GM18870 (cell line): Measurements from ENCODE around the gene SPPL2B.
"Not testable (repeated sequence)": the region's sequence is repeated elsewhere in the genome, so short reads cannot be mapped to it uniquely, and the experiment has no call there.

Experiments used
- ATAC-seq: cut with Tn5 transposase; IDR thresholded peaks from one replicate; pipeline ENCODE4 v1.9.1; 2021; ENCODE audit warnings: moderate library complexity; ENCODE audit not compliant: unreplicated experiment

Gene SPPL2B

DNA sequence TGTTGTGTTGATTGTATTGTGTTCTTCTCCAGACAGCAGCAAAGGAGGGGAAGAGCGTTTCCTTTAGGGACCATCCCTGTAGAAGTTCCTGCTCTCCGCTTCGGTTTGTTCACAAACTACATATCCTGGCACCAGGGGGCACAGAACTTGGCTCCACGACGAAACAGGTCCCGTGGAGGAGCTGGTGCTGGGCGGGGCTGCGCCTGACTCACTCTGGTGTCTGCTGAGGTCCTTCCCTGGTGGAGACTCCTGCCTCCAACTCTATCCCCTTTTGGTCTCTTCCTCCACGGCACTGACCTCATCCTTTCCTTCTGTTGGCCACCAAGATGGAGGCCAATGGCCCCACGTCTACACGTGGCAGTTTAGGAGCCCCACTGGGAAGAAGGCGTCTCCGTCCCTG lies 46.3 kb downstream of the SPPL2B start:
- no peak for ATAC-seq

DNA sequence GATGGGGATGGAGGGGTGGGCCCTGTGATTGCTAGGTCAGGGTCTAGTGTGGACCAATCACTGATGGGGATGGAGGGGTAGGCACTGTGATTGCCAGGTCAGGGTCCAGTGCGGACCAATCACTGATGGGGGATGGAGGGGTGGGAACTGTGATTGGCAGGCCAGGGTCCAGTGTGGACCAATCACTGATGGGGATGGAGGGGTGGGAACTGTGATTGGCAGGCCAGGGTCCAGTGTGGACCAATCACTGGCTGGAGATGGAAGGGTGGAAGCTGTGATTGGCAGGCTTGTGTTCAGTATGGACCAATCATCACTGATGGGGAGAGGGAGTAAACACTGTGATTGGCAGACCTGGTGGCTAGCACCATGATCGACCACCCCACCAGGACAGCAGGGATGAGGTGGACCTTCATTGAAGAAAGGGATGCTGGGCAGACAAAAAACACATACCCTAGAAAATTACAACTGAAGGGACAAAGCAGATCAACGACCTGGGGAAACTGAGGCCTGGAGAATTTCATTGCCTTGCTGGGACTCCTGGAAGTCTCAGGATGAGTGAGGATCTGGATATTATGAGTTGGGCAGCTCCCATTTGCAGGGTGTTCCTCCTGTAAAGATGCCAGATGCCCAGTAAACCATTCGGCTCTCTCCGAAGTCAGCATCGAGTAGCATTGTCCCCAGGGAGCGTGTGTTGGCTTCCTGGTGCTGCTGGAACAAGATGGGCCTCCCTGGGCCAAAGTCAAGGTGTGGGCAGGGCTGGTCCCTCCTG lies 47.1 kb downstream of the SPPL2B start:
- ATAC-seq = no peak

DNA sequence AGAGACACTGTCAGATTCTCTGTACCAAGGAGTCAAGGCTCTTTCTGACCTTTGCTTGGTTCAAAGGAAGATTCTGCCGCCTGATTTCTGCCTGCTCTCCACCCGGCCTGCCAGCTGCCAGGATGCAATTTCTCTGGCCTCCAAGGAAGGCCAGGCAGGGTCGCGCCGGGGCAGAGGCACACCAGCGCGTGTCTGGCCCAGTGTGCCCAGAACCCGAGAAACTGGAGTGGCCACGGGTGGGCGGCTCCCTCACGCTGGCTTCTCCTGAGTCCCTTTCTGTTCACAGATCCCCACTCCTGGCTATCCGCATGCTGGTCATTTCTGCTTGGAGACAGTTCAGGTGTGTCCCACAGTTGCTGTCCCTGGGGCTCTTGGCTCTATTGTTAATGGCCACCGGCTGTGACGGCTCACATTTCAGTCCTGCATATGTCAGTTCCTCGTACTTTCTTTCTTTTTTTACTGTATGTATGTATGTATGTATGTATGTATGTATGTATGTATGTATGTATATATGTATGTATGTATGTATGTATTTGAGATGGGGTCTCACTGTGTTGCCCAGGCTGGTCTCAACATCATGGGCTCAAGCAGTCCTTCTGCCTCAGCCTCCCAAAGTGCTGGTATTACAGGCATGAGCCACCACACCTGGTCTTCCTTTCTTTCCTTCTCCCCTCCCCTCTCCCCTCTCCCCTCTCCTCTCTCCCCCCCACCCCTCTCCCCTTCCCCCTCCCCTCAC lies 48.5 kb downstream of the SPPL2B start:
- no peak for ATAC-seq

DNA sequence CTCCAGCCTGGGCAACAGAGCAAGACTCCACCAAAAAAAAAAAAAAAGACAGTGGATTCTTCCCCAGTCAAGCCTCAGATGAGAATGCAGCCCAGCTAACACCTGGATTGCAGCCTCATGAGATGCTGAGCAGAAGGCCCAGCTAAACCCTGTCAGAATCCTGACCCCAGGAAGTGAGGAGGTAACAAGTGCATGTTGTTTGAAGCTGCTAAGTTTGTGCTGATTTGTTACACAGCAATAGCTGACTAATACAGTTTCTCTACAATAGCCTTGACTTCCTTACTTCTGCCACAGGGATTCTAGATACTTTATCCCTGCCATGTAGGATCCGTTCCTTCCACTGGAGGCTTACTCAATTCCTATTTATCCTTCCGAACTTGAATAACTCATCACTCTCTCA lies 52.1 kb downstream of the SPPL2B start:
- no peak for ATAC-seq

DNA sequence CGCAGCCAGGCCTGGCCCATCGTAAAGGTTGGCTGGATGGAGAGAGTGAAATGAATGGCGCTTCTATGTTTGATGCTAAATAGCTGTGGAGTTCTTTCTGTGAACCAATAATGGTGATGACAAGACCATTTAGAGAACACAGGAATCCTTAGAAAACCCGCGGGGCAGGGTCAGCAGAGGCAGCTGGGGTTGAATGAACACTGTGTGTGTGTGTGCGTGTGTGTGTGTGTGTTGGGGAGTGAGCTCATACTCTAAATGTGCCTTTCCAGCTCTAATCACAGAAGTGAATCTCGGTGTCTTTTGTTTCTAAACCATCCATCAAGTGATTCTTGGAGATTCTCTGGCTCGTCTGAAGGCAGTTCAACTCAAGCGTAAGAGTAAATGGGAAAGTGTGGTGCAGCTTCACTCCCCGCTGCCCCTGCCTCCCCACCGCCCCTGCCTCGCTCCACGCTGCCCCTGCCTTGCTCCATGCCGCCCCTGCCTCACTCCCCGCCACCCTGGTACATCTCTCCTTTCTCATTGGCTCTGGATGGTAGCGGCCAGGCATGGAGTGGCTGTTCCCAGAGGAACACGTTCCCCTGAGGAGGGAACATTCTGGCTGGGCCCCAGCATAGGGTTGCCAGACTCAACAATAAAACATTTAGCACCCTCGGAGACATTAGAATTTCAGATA lies 52.8 kb downstream of the SPPL2B start:
- ATAC-seq = no peak

DNA sequence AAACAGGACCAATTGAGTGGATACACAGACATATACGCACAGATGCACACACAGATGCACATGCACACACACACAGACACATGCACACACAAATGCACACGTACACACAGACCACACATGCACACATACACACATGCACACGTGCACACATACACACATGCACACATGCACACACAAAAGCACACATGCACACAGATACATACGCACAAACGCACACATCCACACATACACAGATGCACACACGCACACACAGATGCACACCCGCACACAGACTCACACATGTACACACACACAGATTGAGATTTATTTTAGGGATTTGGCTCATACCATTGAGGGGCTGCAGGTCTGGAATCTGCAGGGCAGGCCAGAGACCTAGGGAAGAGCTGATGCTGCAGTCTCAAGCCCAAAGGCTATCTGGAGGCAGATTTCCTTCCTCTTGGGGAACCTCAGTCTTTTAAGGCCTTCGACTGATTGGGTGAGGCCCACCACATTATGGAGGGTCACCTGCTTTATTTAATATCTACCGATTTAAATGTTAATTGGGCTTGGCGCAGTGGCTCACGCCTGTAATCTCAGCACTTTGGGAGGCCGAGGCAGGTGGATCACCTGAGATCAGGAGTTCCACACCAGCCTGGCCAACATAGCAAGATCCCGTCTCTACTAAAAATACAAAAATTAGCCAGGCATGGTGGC lies 54.2 kb downstream of the SPPL2B start:
- no peak for ATAC-seq

DNA sequence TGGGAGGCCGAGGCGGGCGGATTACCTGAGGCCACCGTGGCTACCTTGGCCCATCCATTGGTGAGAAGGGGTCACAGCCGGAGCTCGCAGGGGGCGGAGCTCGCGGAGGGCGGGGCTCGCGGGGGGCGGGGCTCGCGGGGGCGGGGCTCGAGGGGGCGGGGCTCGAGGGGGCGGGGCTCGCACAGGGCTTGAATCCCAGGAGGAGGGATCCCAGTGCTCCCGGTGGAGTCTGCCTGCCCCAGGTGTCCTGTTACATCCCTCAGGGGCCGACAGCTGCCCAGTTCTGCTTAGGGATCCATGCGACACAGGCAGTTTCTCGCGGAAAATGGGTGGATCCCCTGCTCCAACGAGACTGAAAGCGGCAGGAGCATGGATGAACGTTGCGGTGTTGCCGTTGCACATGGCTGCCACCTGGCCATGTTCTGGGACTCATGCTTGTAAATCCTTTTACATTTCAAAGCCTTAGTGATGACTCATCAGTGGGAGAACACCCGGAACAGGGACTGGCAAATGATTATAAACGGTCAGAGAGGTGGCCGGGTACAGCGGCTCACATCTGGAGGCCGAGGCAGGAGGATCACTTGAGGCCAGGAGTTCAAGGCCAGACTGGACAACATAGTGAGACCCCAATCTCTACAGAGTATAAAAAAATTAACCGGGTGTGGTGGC lies 56.7 kb downstream of the SPPL2B start:
- ATAC-seq = no peak

DNA sequence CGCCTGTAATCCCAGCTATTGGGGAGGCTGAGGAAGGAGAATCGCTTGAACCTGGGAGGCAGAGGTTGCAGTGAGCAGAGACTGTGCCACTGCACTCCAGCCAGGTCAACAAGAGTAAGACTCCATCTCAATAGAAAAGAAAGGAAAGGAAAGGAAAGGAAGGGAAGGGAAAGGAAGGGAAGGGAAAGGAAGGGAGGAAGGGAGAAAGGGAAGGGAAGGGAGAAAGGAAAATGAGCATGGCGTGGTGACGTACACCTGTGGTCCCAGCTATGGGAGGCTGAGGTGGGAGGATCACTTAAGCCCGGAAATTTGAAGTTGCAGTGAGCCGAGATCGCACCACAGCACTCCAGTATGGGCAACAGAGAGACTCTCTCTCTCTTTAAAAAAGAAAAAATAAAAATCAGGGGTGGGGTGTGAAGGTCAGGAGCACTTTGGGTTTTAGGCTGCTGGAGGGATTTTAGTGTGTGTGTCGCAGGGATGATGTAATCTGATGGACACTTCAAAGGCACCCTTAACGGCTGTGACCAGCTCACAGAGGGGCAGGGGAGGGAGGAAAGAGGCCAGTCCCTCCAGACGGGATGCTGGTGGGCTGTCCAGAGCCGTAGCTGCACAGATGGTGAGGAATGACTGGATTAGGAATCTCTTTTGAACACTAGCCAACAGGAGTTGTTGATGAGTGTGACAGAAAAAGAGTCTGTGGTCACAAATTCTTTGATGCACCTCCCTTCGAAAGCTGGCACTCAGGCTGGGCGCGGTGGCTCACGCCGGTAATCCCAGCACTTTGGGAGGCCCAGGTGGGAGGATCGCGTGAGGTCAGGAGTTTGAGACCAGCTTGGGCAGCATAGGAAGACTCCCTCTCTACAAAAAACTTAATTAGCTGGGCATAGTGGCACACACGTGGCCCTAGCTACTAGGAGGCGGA lies 59.1 kb downstream of the SPPL2B start:
- ATAC-seq = no peak

DNA sequence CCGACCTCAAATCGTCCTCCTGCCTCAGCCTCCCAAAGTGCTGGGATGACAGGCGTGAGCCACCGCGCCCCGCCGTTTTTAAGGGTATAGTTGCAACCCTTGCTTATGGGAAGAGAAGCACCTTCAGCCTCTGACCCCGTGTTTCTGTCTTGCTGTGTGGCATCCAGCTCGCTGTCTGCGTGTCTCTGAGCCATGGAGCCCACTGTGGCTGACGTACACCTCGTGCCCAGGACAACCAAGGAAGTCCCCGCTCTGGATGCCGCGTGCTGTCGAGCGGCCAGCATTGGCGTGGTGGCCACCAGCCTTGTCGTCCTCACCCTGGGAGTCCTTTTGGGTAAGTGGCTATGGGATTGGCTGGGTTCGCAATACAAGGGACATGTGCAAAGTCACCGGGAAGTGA lies 61.1 kb downstream of the SPPL2B start:
- no peak for ATAC-seq

DNA sequence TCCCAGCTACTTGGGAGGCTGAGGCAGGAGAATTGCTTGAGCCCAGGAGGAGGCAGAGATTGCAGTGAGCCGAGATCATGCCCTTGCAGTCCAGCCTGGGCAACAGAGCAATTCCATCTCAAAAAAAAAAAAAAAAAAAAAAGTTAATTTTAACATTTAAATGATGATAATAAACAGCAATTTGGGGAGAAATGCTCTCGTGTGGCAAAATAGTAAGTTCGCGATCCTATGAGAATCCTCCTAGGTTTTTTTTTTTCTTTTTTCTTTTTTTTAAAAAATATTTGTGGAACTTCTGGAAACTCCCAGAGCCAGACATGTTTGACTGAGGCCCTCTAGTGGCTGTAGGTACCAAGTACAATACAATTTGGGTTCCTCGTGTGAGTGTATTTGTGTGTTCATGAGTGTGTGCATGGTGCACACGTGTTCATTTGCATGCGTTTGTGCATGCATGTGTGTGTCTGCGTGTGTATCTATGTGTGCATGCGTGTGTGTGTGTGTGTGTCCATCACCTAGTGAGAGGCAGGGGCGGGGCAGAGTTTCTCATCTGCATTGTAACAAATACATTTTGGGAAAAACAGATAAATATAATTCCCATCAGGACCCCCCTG lies 62.7 kb downstream of the SPPL2B start:
- no peak for ATAC-seq

DNA sequence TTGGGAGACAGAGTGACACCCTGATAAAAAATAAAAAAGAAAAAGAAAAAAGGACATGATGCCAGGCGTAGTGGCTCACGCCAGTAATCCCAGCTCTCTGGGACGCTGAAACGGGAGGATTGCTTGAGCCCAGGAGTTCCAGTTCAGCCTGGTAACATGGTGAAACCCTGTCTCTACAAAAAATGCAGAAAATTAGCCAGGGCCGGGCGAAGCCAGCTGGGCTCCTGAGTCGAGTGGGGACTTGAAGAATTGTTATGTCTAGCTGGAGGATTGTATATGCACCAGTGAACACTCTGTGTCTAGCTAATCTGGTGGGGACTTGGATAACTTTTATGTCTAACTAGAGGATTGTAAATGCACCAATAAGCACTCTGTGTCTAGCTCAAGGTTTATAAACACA lies 63.9 kb downstream of the SPPL2B start:
- no peak for ATAC-seq

DNA sequence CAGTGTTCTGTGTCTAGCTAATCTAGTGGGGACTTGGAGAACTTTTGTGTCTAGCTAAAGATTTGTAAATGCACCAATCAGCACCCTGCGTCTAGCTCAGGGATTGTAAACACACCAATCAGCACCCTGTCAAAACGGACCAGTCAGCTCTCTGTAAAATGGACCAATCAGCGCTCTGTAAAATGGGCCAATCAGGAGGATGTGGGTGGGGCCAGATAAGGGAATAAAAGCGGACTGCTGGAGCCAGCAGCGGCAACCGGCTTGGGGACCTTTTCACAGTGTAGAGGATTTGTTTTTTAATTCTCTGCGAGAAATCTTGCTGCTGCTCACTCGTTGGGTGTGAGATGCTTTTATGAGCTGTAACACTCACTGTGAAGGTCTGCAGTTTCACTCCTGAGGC lies 64.4 kb downstream of the SPPL2B start:
- ATAC-seq = not testable (repeated sequence)

DNA sequence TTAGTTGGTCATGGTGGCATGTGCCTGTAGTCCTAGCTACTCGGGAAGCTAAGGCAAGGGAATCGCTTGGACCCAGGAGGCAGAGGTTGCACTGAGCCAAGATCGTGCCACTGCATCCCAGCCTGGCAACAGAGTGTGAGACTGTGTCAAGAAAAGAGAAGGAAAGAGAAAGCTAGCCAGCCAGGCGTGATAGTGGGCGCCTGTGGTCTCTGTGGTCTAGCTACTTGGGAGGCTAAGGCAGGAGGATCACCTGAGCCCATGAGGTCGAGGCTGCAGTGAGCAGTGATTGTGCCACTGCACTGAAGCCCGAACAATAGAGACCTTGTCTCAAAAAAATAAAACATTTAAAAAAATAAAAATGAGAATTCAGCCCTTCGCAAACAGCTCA lies 65.6 kb downstream of the SPPL2B start:
- no peak for ATAC-seq

DNA sequence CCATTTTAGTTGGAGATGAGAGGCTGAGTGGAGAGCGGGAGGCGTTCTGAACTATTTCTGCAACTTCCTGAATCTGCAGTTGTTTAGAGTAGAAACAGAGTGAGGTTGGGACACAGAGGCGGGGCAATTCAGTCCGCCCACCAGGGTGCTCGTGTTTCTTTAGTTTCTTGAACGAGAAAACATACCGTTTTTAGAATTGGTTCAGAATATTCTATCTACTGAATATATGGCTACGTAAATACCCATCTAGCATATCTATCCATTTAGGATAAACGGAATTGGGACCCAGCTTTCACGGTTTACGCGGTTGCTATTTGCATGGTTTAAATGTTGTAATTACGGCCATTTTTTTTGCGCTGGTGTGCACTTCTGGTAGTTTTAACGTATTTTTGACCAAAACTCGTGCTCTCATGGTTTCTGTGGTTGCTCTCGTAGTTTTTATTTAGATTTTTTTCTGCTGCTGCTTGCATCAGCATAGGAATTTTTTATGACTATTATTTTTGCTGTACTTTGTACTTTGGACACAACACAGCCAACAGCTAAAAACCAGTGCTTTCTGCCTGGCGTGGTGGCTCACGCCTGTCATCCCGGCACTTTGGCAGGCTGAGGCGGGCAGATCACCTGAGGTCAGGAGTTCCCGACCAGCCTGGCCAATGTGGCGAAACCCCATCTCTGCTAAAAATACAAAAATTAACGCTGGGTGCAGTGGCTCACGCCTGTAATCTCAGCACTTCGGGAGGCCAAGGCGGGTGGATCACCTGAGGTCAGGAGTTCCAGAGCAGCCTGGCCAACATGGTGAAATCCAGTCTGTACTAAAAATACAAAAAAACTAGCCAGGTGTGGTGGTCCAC lies 66.2 kb downstream of the SPPL2B start:
- ATAC-seq = no peak

DNA sequence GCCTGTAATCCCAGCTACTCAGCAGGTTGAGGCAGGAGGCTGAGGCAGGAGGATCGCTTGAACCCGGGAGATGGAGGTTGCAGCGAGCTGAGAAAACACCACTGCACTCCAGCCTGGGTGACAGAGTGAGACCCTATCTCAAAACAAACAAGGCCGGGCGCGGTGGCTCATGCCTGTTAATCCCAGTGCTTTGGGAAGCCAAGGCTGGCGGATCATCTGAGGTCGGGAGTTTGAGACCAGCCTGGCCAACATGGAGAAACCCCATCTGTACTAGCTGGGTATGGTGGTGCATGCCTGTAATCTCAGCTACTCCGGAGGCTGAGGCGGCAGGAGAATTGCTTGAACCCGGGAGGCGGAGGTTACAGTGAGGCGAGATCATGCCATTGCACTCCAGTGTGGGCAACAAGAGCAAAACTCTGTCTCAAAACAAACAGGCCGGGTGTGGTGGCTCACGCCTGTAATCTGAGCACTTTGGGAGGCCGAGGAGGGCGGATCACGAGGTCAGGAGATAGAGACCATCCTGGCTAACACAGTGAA lies 66.9 kb downstream of the SPPL2B start:
- ATAC-seq = not testable (repeated sequence)

DNA sequence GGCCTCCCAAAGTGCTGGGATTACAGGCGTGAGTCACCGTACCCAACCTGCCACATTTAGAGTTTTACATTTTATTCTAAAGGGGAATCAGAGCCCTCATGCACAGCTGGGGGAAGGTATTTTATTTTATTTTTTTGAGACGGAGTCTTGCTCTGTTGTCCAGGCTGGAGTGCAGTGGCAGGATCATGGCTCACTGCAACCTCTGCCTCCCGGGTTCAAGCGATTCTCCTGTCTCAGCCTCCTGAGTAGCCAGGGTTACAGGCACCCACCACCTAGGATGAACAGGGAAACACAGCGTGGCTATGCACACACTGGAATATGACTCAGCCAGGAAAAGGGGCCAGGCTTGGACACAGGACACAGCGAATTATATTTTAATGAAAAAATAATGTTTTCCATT lies 68.7 kb downstream of the SPPL2B start:
- ATAC-seq = not testable (repeated sequence)

DNA sequence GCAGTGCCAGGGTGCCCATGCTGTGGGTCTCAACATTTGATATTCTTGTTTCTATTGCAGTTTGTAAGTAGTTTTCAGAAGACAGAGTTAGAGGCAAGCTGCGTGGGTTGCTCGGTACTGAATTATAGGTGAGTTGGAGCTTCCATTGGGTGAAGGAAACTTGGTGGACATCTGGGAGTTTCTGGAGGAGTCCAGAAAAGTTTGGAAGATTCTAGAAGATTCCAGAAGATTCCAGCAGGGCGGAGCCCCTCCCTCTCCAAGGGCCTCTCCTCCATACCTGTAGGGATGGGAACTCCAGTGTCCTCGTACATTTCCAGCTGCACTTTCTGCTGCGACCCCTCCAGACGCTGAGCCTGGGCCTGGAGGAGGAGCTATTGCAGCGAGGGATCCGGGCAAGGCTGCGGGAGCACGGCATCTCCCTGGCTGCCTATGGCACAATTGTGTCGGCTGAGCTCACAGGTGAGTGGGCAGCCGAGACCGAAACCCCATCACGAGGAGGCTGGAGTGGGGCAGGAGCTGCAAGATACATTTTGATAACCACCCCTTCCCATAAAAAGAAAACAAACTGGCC lies 70.3 kb downstream of the SPPL2B start:
- no peak for ATAC-seq

DNA sequence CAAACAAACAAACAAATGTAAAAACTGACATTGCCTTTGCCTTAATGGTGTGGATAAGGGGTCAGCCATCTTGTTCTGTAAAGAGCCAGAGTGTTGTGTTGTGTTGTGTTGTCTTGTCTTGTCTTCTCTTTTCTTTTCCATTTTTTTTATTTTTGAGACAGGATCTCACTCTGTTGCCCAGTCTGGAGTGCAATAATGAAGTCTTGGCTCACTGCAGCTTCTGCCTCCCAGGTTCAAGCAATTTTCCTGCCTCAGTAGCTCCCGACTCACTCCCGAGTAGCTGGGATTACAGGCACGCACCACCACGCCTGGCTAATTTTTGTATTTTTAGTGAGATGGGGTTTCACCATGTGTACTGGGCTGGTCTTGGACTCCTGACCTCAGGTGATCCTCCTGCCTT lies 71.1 kb downstream of the SPPL2B start:
- no peak for ATAC-seq
